Neural cell (in vitro differentiated cells): Measurements from ENCODE around the gene IGFBP4.

Source experiments
- CTCF ChIP-seq: fragments of 450-650 bp; IDR thresholded peaks from 2 replicates; pipeline ENCODE4 v1.5.1; 2014; ENCODE audit warnings: antibody characterized with exemption, mild to moderate bottlenecking, moderate library complexity; ENCODE audit not compliant: poor library complexity, severe bottlenecking
- EP300 ChIP-seq: fragments of 450-650 bp; conservative IDR thresholded peaks from 2 replicates; pipeline ENCODE4 v1.6.1; 2014; ENCODE audit warnings: antibody characterized with exemption, mild to moderate bottlenecking, moderate library complexity; ENCODE audit not compliant: poor library complexity, severe bottlenecking
- EZH2 ChIP-seq: fragments of 200-600, 300-800 bp; shearing (Covaris generic), sonication (generic); IDR thresholded peaks from 2 replicates; pipeline ENCODE4 v1.6.1; 2014; ENCODE audit warnings: antibody characterized with exemption, low read length, borderline replicate concordance, mild to moderate bottlenecking; ENCODE audit not compliant: insufficient read depth, poor library complexity, severe bottlenecking
- MXI1 ChIP-seq: fragments of 450-650 bp; conservative IDR thresholded peaks from 2 replicates; pipeline ENCODE4 v1.6.1; 2014; ENCODE audit warnings: antibody characterized with exemption, mild to moderate bottlenecking; ENCODE audit not compliant: poor library complexity, severe bottlenecking
- POLR2AphosphoS5 ChIP-seq: IDR thresholded peaks from 2 replicates; pipeline ENCODE4 v1.6.1; 2012
- RAD21 ChIP-seq: fragments of 450-650 bp; conservative IDR thresholded peaks from 2 replicates; pipeline ENCODE4 v1.6.1; 2014; ENCODE audit warnings: antibody characterized with exemption, mild to moderate bottlenecking, moderate library complexity
- REST ChIP-seq: IDR thresholded peaks from 2 replicates; pipeline ENCODE4 v1.6.1; 2012; ENCODE audit warnings: borderline replicate concordance
- SMC3 ChIP-seq: fragments of 450-650 bp; conservative IDR thresholded peaks from 2 replicates; pipeline ENCODE4 v1.6.1; 2014; ENCODE audit warnings: antibody characterized with exemption, mild to moderate bottlenecking, moderate library complexity; ENCODE audit not compliant: poor library complexity
- TAF1 ChIP-seq: IDR thresholded peaks from 2 replicates; pipeline ENCODE4 v1.6.1; 2012; ENCODE audit warnings: low read depth

GRCh38 chr17:40503154-40503553 is 59.9 kb downstream of the IGFBP4 start:
- TF ChIP-seq EZH2 (no peak), CTCF (no peak), POLR2AphosphoS5 (no peak), MXI1 (no peak), EP300 (no peak), REST (no peak), TAF1 (no peak), RAD21 (no peak), SMC3 (no peak)
